Measurements from ENCODE around the gene OOSP2.
"Not testable (repeated sequence)": the region's sequence is repeated elsewhere in the genome, so short reads cannot be mapped to it uniquely, and the experiment has no call there.

The OOSP2 gene, protein sequence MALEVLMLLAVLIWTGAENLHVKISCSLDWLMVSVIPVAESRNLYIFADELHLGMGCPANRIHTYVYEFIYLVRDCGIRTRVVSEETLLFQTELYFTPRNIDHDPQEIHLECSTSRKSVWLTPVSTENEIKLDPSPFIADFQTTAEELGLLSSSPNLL

GRCh38 chr11:60040109-60040508 is at the start of gene OOSP2:
Gene OOSP2, plus strand, starts transcription at chr11:60040409. Its CDS starts 51 bp downstream, at chr11:60040460.
- DNase-seq = no peak

DNA sequence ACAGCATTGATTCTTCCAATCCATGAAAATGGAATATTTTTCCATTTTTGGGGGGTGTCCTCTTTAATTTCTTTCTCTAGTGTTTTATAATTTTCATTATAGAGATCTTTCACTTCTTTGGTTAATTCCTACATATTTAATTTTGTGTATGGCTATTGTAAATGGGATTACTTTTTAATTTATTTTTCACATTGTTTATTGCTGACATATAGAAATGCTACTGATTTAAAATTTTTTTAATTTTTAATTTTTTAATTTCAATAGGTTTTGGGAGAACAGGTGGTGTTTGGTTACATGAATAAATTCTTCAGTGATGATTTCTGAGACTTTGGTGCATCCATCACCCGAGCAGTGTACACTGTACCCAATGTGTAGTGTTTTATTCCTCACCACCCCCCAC is 49.8 kb upstream of the OOSP2 start:
- DNase-seq = no peak

GRCh38 chr11:59992425-59992824 is 47.8 kb upstream of the OOSP2 start:
- no peak for DNase-seq

GRCh38 chr11:59997800-59998199 is 42.4 kb upstream of the OOSP2 start:
- DNase-seq = no peak

- no peak for DNase-seq
These were observed 40.5 kb upstream of the OOSP2 start for GRCh38 chr11:59999691-60000090.

GRCh38 chr11:60003729-60004128 is 36.5 kb upstream of the OOSP2 start:
- DNase-seq = no peak

GRCh38 chr11:60005360-60005759 is 34.8 kb upstream of the OOSP2 start:
- no peak for DNase-seq

- no peak for DNase-seq
These were observed 23.3 kb upstream of the OOSP2 start, which contains the start of gene OOSP4B for GRCh38 chr11:60016881-60017280. Gene OOSP4B, plus strand, starts transcription at chr11:60017181.

DNA sequence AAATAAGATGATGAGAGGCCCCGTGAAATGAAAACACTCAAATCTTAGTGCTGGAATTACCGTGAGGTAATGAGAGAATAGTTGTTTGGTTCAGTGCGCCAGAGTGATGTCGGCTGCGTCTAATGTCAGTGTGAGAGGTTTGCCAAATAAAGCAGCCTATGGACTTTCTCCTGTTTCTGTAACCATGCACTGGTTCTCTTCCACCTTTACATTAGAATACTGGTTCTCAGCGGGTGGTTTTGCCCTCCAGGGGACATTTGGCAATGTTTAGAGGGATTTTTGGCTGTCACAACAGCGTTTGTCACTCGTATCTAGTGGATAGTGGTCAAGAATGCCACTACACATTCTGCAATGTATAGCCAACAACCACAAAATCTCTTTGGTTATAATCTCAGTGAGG is 22.2 kb upstream of the OOSP2 start:
- no peak for DNase-seq

GRCh38 chr11:60020376-60020775 is 19.8 kb upstream of the OOSP2 start:
- DNase-seq = not testable (repeated sequence)

- DNase-seq = no peak
These were observed 11.1 kb upstream of the OOSP2 start for GRCh38 chr11:60029015-60029632.

- not testable (repeated sequence) for DNase-seq
These were observed 10.2 kb downstream of the OOSP2 start for GRCh38 chr11:60050422-60050821.

DNA sequence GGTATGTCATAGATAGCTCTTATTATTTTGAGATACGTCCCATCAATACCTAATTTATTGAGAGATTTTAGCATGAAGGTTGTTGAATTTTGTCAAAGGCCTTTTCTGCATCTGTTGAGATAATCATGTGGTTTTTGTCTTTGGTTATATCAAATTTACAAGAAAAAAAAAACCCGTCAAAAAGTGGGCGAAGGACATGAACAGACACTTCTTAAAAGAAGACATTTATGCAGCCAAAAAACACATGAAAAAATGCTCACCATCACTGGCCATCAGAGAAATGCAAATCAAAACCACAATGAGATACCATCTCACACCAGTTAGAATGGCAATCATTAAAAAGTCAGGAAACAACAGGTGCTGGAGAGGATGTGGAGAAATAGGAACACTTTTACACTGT is 10.6 kb downstream of the OOSP2 start:
- not testable (repeated sequence) for DNase-seq

DNA sequence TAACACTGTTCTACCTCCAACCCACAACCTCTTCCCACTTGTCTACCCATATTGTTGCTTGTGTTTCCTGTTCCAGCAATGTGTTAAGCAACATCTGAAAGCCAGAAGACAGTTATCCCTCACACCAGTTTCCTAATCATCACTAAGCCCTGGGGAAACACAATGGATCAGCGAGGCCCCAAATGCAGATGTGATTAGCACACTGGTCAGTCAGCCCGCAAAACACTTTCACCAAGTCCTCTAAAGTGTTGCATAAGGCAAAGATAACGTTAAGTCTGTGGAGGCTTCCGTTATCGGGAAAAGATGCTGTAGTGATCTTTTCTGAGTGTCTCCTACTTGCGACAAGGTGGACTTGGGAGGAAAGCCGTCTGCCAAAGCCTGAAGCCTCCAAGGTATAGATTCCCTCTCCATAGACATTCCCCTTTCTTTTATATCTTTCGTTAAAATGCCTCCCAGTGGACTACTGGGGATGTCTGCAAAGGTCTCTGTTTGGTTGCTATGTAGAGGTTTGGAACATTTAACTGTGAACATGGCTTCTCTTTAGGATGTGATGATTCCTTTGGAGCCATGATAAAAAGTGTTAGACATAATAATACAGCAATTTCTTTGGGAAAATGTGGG is 16.2 kb downstream of the OOSP2 start, which contains the start of gene MS4A3:
Gene MS4A3 (plus strand): TSS at position 317 of the 621 bp plus-strand sequence. CDS start 4,496 bp downstream, outside the sequence.
- DNase-seq = no peak

GRCh38 chr11:60059052-60059451 is 18.8 kb downstream of the OOSP2 start:
- DNase-seq = no peak

DNA sequence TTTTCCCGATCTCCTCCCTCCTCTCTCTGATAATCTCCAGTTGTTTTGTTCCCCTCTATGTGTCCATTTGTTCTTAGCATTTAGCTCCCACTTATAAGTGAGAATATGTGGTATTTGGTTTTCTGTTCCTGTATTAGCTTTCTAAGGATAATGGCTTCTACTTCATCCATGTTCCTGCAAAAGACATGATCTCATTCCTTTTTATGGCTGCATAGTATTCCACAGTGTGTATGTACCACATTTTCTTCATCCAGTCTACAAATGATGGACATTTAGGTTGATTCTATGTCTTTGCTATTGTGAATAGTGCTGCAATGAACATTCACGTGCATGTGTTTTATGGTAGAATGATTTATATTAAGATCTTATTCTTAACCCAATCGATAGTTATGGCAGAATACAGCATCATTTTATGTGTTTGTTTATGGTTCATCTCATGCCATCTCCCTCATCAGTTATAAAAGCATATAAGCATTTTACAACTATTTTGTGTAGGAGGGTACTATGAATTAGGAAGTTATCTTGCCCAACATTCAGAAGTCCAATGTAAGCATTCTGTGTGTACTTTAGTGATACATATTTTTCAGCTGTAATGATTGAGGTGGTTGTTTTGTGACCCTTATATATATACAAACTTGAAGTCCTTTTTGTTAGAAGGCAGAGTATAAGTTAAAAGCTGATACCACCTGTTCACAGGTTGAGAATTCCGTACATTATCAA is 19.5 kb downstream of the OOSP2 start:
- DNase-seq = no peak

DNA sequence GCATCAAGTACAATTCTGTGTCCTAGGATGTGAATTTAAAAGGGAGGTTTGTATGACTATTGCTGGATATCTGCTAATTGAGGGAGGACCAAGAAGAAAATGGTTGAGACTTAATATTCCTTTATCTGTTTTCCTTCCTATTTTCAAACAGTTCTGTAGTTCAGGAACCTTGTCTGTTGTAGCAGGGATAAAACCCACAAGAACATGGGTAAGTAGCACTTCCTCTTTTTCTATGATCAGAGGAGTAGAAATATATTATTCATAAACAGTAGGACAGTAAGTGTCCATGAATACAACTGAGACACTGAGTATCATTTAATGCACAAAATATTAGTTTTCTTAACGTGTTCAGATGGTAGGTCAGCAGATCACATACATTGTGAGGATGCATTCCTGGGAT is 23.9 kb downstream of the OOSP2 start:
- no peak for DNase-seq

DNA sequence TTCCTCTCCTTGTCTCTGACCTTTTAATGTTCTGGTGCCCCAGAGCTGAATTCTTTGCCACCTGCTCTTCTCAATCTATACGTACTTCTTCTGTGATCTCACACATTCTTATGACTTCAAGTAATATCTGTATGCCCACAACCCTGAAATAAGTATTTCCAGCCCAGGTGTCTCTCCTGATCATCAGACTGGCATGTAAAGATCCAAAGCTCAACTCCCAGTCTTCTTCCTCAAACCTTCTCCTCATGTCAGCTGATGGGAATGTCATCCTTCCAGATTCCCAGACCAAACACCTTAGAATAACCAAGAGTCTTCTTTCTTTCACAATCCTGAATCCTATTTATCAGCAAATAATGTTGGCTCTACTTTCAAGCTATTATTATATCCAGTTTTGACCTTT is 25.6 kb downstream of the OOSP2 start:
- DNase-seq = no peak

- DNase-seq = no peak
These were observed 29.2 kb downstream of the OOSP2 start for GRCh38 chr11:60069450-60069849.

DNA sequence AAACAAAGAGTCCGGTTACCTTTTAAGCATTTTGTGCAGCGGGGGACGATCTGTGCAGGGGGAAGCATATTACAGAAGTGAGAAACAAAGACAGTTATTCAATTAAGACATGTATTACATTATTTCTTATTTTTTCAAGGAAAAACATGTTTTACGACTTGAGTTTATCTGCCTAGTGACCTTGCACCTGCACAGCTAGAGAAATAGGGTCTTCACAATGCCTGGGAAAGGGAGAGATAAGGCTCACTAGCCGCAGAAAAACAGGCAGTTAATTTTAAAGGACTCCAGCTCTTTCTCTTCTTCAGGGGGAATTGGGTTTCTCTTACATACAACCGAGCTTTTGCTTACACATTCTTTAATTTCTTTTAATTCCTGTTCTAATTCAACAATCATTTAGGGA is 31.4 kb downstream of the OOSP2 start:
- DNase-seq = not testable (repeated sequence)

GRCh38 chr11:60077216-60077817 is 37.1 kb downstream of the OOSP2 start:
- DNase-seq = no peak

- no peak for DNase-seq
These were observed 37.8 kb downstream of the OOSP2 start for GRCh38 chr11:60077981-60078380.

- DNase-seq = no peak
These were observed 38.5 kb downstream of the OOSP2 start for GRCh38 chr11:60078745-60079144.

All from activated CD4-positive, alpha-beta T cell treated with anti-CD3 and anti-CD28 coated beads for 1 hour (primary cell).